Left ventricle myocardium inferior (tissue), 1 donor: ENCODE measurements around the gene FGF22. TPM values are rescaled to one million over a fixed set of nuclear protein-coding genes. Genes with fewer than 3 reads are reported as not detected.
A peak's percentile ranks its signal among the peaks of the same experiment; 100 is the strongest.
"Not testable (repeated sequence)": the region's sequence is repeated elsewhere in the genome, so short reads cannot be mapped to it uniquely, and the experiment has no call there.

Experiments
- DNase-seq: peaks from one replicate; pipeline ENCODE4 v3.0.0-alpha.2; 2020
- H3K27ac ChIP-seq: fragments of 200-600 bp; replicated peaks from 2 replicates; pipeline ENCODE4 v1.8.0; 2021
- H3K27me3 ChIP-seq: fragments of 200-600 bp; 2 replicates; pipeline ENCODE4 v1.8.0; 2021; ENCODE audit warnings: low read depth
- H3K36me3 ChIP-seq: fragments of 200-600 bp; 2 replicates; pipeline ENCODE4 v1.8.0; 2021
- H3K4me1 ChIP-seq: fragments of 200-600 bp; 2 replicates; pipeline ENCODE4 v1.8.0; 2021
- H3K4me3 ChIP-seq: fragments of 200-600 bp; 2 replicates; pipeline ENCODE4 v1.8.0; 2021; ENCODE audit warnings: mild to moderate bottlenecking, moderate library complexity
- H3K9me3 ChIP-seq: fragments of 200-600 bp; replicated peaks from 2 replicates; pipeline ENCODE4 v1.8.0; 2021
- intact Hi-C: fragments of 100-400 bp; cut with micrococcal nuclease; formaldehyde crosslinking; loops from one replicate; pipeline ENCODE4 v1.11.0; 2022
- total RNA-seq: library from RNA; stranded (reverse); fragmentation: NEBNext Ultra II Directional; extraction: Animal tissue kit (Norgen Biotek cat#: 25700); gene quantifications from one replicate; pipeline ENCODE4 v1.2.1, GENCODE V29; 2021
- TF ChIP-seq, protein P1 (sequence below): fragments of 200-600 bp; IDR thresholded peaks from 2 replicates; pipeline ENCODE4 v1.8.0; 2021; ENCODE audit warnings: antibody characterized with exemption, mild to moderate bottlenecking, borderline replicate concordance
- donor health status: DM: no; HTN: yes; CAD: no; lungs with severe emphysema.

The FGF22 gene
- total RNA-seq, 1 donor from 2014 or later: not detected

DNA sequence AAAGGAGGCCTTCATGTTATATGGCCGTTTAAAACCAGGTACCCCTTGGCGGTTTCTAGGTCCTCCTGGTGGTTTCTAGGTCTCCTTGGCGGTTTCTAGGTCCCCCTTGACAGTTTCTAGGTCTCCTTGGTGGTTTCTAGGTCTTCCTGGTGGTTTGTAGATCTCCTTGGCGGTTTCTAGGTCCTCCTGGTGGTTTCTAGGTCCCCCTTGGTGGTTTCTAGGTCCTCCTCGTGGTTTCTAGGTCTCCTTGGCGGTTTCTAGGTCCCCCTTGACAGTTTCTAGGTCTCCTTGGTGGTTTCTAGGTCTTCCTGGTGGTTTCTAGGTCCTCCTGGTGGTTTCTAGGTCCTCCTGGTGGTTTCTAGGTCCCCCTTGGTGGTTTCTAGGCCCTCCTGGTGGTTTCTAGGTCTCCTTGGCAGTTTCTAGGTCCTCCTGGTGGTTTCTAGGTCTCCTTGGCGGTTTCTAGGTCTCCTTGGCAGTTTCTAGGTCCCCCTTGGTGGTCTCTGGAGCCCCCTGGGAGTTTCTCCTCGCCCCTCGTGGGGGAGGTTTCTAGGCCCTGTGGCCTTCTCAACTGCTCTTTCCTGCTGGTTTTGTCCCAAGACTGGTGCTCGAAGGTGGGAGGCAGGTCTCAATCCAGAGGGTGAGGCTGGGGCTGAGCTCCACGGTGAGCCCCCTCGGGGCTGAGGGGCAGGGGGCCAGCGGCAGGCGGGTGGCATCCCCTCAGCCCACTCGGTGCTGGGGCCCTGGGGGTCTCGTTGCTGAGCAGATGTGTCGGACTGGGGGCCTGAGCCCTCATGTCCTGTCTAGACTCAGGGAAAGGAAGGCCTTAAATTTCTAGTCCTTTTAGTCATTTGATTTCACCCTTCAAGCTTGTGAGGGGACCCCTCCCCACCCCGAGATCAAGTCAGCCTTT lies 42.0 kb upstream of the FGF22 start:
- DNase-seq: no peak
- H3K36me3 ChIP-seq: no peaks in the 10 kb centered on the region
- no peaks in the 10 kb centered on the region for H3K9me3 ChIP-seq
- intact Hi-C loops: no loop called here
- H3K4me3 ChIP-seq: no peak overlapping the region
- H3K27ac ChIP-seq: no peak overlapping the region
- H3K27me3 ChIP-seq: peaks cover 16% of the 10 kb centered on the region
- TF ChIP-seq, protein P1, sequence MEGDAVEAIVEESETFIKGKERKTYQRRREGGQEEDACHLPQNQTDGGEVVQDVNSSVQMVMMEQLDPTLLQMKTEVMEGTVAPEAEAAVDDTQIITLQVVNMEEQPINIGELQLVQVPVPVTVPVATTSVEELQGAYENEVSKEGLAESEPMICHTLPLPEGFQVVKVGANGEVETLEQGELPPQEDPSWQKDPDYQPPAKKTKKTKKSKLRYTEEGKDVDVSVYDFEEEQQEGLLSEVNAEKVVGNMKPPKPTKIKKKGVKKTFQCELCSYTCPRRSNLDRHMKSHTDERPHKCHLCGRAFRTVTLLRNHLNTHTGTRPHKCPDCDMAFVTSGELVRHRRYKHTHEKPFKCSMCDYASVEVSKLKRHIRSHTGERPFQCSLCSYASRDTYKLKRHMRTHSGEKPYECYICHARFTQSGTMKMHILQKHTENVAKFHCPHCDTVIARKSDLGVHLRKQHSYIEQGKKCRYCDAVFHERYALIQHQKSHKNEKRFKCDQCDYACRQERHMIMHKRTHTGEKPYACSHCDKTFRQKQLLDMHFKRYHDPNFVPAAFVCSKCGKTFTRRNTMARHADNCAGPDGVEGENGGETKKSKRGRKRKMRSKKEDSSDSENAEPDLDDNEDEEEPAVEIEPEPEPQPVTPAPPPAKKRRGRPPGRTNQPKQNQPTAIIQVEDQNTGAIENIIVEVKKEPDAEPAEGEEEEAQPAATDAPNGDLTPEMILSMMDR: no peak
- H3K4me1 ChIP-seq: peaks cover 5% of the 10 kb centered on the region

DNA sequence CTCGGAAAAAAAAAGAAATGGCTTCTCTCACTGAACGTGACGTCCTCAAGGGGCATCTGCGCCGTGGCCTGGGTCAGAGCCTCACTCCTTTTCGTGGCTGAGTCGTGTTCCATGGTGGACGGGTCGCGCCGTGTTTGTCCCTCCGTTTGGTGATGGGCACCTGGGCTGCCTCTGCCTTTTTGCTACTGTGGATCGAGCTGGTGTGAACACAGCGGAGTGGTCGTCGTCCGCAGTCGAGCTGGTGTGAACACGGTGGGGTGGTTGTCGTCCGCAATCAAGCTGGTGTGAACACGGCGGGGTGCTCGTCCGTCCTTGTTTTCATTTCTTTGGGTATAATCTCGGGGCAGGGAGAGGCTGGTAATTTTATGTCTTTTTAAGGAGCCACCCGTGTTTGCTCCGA lies 38.4 kb upstream of the FGF22 start:
- DNase-seq: no peak
- Histone ChIP-seq H3K4me3 (no peak overlapping the region), H3K9me3 (no peaks in the 10 kb centered on the region), H3K36me3 (no peaks in the 10 kb centered on the region), H3K27ac (peak overlapping the region; percentile 19), H3K27me3 (peaks cover 8% of the 10 kb centered on the region), H3K4me1 (peaks cover 9% of the 10 kb centered on the region)
- TF ChIP-seq, protein P1: no peak
- intact Hi-C loops: no loop called here

DNA sequence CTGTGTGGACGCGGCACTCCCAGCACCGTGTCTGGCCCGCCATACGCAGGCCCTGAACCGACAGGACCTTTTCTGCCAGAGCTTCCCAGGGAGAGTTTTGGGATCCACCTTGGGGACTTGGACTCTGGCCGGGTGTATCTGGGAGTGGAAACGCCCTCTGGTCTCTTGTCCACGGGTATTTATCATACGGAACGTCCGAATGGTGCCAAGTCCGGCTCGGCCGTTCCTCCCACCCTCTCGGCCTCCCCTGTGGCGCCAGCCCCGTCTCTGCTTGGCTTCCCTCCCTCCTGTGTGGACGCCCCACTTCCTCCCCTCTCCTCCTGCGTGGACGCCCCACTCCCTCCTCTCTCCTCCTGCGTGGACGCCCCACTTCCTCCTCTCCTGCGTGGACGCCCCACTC lies 37.9 kb upstream of the FGF22 start:
- peaks cover 9% of the 10 kb centered on the region for H3K4me1 ChIP-seq
- intact Hi-C loops: no loop called here
- peak overlapping the region; percentile 19 for H3K27ac ChIP-seq
- no peaks in the 10 kb centered on the region for H3K36me3 ChIP-seq
- no peaks in the 10 kb centered on the region for H3K9me3 ChIP-seq
- no peak for DNase-seq
- TF ChIP-seq, protein P1: no peak
- peaks cover 3% of the 10 kb centered on the region for H3K27me3 ChIP-seq
- no peak overlapping the region for H3K4me3 ChIP-seq

- no peaks in the 10 kb centered on the region for H3K36me3 ChIP-seq
- no peak for DNase-seq
- TF ChIP-seq, protein P1: no peak
- H3K9me3 ChIP-seq: no peaks in the 10 kb centered on the region
- no peak overlapping the region for H3K4me3 ChIP-seq
- intact Hi-C loops: no loop called here
- no peaks in the 10 kb centered on the region for H3K27me3 ChIP-seq
- peaks cover 9% of the 10 kb centered on the region for H3K4me1 ChIP-seq
- H3K27ac ChIP-seq: peak overlapping the region; percentile 58
Measured at GRCh38 chr19:602391-603301, 37.0 kb upstream of the FGF22 start.

DNA sequence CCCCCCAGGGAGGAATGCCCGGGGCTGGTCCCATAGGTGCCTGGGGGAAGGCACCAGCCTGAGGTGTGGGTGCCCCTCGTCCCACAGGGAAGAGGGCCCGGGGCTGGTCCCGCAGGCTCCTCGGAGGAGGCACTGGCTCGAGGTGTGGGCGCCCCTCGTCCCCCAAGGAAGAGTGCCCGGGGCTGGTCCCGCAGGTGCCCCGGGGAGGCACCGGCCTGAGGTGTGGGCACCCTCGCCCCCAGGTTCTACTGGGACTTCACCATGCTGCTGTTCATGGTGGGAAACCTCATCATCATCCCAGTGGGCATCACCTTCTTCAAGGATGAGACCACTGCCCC lies 36.4 kb upstream of the FGF22 start:
- H3K27ac ChIP-seq: peak overlapping the region; percentile 58
- H3K36me3 ChIP-seq, H3K4me3 ChIP-seq, H3K4me1 ChIP-seq, intact Hi-C loops, DNase-seq, H3K27me3 ChIP-seq, H3K9me3 ChIP-seq: not testable (repeated sequence)

- H3K27ac ChIP-seq, H3K36me3 ChIP-seq, intact Hi-C loops, H3K9me3 ChIP-seq, DNase-seq, H3K4me3 ChIP-seq, H3K27me3 ChIP-seq: not testable (repeated sequence)
- H3K4me1 ChIP-seq: peaks cover 13% of the 10 kb centered on the region
Measured at GRCh38 chr19:603779-604178, 35.9 kb upstream of the FGF22 start.
